Stimulated activated CD8-positive, alpha-beta memory T cell treated with anti-CD3 and anti-CD28 coated beads, Interleukin-7, amount 100 ng/mL, for 1 hour (primary cell): ENCODE measurements around the gene SNX21.
"Not testable (repeated sequence)": the region's sequence is repeated elsewhere in the genome, so short reads cannot be mapped to it uniquely, and the experiment has no call there.

ENCODE experiments used
- DNase-seq, 2 donors: peaks; one replicate each; pipeline ENCODE4 v3.0.0-alpha.2; 2020; ENCODE audit warnings: low read depth in 2 of 2

Gene SNX21

GRCh38 chr20:45822857-45823256 lies 10.7 kb upstream of the SNX21 start:
- DNase-seq, result no peak

GRCh38 chr20:45823949-45824835 lies 9.4 kb upstream of the SNX21 start:
- DNase-seq, result peak in 1 of 2 donors; percentile 27

- DNase-seq, result no peak
Measured at GRCh38 chr20:45826381-45827019, 7.1 kb upstream of the SNX21 start.

GRCh38 chr20:45827030-45827652 lies 6.5 kb upstream of the SNX21 start, which contains the start of gene TNNC2:
Gene TNNC2 (minus strand): TSS chr20:45827312. CDS start chr20:45827248, 64 bp downstream.
- no peak for DNase-seq

- no peak for DNase-seq
Measured at GRCh38 chr20:45827712-45828111, 5.9 kb upstream of the SNX21 start.

- DNase-seq, result no peak
Measured at GRCh38 chr20:45828589-45828988, 5.0 kb upstream of the SNX21 start.

GRCh38 chr20:45829673-45830106 lies 3.9 kb upstream of the SNX21 start:
- not testable (repeated sequence) for DNase-seq

GRCh38 chr20:45832619-45833018 lies 980 bp upstream of the SNX21 start:
- no peak for DNase-seq

- no peak for DNase-seq
Measured at GRCh38 chr20:45833883-45834796, 541 bp downstream of the SNX21 start.

- no peak for DNase-seq
Measured at GRCh38 chr20:45834797-45835161, 1.2 kb downstream of the SNX21 start.

GRCh38 chr20:45835329-45835765 lies 1.7 kb downstream of the SNX21 start:
- DNase-seq, result no peak

GRCh38 chr20:45835825-45836224 lies 2.2 kb downstream of the SNX21 start:
- DNase-seq, result no peak

- DNase-seq, result no peak
Measured at GRCh38 chr20:45836841-45837240, 3.2 kb downstream of the SNX21 start.

GRCh38 chr20:45840700-45841198 lies 7.2 kb downstream of the SNX21 start:
- no peak for DNase-seq

GRCh38 chr20:45841407-45842129 lies 8.0 kb downstream of the SNX21 start:
- no peak for DNase-seq

- no peak for DNase-seq
Measured at GRCh38 chr20:45842169-45842812, 8.7 kb downstream of the SNX21 start.

GRCh38 chr20:45843506-45843905 lies 9.9 kb downstream of the SNX21 start:
- no peak for DNase-seq

GRCh38 chr20:45845452-45845851 lies 11.9 kb downstream of the SNX21 start:
- no peak for DNase-seq

- no peak for DNase-seq
Measured at GRCh38 chr20:45848421-45848820, 14.8 kb downstream of the SNX21 start.

- DNase-seq, result no peak
Measured at GRCh38 chr20:45848969-45849582, 15.5 kb downstream of the SNX21 start.
